Measurements from ENCODE around the gene ENC1.

Gene ENC1

GRCh38 chr5:74657165-74657564, 16.6 kb upstream of the ENC1 start:
- DNase-seq (ENCODE audit: low read depth) = no peak

GRCh38 chr5:74655716-74656115, 15.2 kb upstream of the ENC1 start:
- DNase-seq (ENCODE audit: low read depth) = no peak

GRCh38 chr5:74655206-74655605, 14.7 kb upstream of the ENC1 start:
- DNase-seq (ENCODE audit: low read depth) = no peak

DNA sequence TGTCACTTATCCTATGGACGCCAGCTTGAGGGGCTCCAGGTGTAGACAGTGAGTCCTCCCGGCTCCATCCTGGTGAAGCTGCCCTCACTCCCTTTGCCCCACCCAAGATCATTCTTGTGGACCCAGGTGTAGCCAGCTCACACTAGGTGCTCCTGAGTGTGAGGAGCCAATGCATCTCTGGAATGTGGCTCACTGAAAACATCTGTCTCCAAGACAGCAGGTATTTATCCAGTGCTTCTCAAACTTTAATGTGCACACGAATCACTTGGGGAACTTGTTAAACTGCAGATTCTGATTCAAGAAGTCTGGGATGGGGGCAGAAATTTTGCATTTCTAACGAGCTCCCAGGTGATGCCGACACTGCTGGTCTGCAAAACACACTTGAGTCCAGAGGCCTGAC, 13.5 kb upstream of the ENC1 start:
- DNase-seq (ENCODE audit: low read depth) = no peak

DNA sequence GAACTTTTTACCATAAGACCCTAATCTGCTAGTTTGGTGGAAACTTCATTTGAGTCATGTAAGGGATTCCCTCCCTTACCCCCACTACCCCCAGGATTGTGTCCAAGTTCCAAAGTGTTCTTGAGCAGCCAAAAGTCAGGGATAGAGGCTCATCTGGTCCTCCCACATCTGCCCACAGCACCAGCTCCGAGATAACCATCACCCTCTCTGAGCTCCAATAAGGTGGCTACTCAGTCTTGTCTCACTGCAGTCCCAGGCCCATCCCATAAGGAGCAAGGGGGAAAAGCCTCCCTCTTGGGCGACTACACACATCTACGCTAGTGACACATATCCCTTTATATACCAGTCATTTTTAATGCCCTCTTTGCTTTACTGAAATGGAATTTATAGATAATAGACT, 12.0 kb upstream of the ENC1 start:
- DNase-seq (ENCODE audit: low read depth) = no peak

DNA sequence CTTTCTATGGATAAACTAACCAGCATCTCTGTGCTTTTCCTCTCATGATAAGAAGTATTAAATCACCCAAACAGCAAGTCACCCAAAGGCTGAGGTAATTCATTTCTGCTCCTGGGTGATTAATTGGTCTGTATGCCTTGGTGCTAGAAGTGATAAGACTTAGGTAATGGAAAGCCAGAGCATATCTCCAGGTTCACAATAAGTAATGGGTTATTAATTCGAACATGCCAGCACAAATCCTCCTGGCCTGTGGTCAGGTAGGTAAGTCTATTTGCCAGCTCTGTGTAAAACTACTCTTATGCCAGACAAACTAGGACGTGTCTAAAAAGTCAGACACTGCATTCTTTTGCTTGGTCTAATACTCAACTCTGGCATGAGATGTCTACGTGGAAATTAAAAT, 11.2 kb upstream of the ENC1 start:
- DNase-seq (ENCODE audit: low read depth) = no peak

DNA sequence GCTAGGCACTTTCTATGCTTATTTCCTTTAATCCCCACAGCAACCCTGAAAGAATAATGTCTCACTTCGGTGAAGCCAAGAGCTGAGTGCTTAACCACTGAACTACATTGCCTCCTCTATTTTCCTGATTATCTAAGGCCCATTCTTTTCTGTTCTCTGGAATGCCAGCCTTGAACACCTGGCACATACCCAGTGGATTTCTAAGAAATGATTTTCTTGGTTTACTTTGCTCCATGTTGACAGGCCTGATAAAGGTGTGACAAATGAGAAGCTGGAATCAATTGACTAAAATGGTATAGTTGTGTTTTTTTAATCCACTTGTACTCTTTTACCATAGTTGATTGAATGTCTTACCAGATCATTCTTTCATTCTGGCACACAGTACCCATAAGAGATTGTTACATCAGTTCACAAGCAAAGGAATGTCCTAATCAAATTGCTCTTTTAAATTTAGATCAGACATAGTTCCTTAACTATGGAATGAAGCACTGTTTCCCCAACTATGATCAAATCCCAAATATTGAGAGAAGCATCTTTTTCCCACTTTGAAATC, 9.0 kb upstream of the ENC1 start:
- DNase-seq (ENCODE audit: low read depth) = no peak

DNA sequence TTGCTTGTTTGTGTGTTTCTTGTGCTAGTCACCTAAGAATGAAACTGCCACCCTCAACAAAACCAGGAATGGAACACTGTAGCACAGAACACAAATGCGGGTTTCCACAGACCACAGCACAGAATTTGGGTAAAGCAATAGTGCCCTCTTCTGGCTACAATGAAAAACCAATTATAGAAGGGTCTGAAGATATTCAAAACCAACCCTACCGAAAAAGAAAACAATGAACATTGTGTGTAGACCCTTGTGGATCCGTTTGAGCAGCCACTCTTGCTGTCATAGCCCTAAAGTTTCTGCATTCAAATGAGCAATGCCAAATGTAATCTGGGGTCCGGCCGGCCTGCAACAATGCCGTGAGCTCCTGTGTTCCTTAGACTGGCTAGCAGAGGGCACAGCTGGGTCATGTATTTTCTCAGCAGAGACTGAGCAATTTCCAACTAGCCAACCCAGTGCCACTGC, 8.3 kb upstream of the ENC1 start:
- DNase-seq (ENCODE audit: low read depth) = peak; percentile 22

DNA sequence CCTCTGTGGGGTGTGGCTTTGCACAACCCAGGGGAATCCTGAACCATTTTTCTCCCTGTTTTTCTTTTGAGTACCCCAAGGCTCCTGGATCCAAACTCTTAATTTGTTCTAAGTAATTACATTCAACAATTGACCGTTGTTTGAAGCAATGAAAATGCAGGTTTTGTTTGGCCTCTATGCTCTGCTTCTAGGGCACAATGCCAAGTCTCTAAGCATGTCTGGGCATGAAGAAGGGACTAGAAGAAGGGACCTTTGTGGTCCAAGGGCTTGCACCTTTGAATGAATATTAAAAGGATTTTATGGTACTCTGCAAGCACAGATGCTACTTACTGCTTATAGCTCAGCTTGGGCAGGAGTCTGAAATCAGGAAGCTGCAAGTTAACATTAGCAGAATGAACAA, 6.6 kb upstream of the ENC1 start:
- no peak for DNase-seq (ENCODE audit: low read depth)

DNA sequence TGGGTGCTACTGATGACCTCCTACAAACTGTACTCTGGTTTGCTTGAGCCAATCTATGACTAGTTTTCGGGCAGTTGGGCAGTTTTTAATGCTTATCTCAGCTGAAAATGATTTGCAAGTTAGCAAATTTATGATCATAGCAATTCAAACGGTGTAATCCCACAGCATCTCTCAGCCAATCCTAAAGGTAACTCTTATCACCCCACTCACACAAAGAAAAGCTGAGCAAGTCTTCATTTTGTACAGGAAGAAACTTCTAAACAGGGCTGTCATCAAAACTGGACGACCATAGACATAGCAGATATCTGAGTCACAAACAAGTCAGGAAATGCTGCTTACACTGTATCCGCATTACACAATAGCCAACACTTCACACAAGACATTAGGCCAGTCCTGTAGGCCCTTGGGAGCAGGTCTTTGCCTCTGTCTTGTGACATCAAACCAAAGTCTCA, 2.6 kb upstream of the ENC1 start:
- DNase-seq (ENCODE audit: low read depth) = no peak

DNA sequence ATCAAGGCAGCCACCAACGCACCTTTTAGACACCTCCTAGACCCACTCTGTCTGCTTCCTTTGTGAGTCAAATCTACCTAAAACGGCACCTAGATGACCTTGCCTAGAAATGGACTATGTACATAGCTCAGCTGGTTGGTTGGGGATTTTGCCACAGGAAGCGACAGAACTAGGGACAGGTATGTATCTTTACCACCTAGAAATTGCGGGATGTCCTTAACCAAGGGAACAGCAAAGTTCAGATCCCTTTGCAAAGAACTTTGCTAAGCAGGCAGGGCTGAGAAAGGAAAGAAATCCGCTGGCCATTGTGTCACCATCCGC, 2.0 kb upstream of the ENC1 start:
- DNase-seq (ENCODE audit: low read depth) = no peak

- DNase-seq (ENCODE audit: low read depth) = no peak
Measured at GRCh38 chr5:74641735-74642542, 1.4 kb upstream of the ENC1 start.

GRCh38 chr5:74640954-74641734, 616 bp upstream of the ENC1 start:
- DNase-seq (ENCODE audit: low read depth) = peak; percentile 72

DNA sequence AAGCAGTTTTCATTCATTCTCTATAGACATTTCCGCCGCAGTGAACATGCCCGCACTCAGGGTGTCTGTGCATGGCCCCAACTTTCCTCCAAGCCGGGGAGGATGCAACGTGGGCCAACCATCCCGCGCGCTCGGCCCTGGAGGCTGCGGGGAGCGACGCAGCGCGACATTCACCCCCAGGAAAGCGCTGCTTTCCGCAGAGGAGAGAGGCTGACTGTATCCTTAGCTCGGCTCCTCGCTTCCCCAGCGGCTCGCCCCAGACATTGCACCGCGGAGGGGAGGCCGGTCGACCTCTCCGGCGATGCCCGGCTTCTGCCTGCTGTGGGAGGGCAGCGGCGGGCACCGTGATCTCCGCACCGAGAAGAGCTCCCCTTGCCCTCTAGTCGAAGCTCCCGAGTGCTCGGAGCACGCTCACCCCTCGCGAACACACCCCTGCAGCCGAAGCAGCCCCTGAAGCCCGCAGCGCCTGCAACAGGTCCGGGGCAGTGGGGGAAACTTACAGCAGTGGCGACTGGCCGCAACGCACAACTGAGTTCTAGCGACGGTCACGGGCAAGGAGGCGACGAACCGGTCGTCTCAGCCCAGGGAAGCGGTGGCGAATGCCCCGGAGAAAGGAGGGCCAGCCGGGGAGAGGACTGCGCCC, 600 bp downstream of the ENC1 start:
- no peak for DNase-seq (ENCODE audit: low read depth)

- no peak for DNase-seq (ENCODE audit: low read depth)
Measured at GRCh38 chr5:74638970-74639806, 1.3 kb downstream of the ENC1 start.

DNA sequence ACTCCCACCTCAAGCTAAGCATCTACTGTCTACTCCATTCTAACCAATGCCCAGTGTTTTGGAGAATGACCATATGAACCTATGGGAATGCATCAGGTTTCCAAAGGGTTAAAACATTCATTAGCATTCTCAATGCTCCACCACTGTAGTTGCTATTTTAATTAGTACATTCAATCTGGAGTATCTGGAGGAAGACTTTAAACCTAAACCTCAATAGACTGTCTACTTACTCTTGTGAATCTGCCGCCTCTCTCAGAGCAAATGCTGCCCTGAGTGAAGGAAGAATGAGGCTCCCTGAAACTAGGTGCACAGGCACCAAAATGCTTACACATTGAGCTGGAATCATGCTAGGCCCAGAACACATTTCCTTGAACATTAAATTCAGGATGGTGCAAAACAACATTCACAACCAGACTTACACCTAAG, 2.0 kb downstream of the ENC1 start:
- no peak for DNase-seq (ENCODE audit: low read depth)

DNA sequence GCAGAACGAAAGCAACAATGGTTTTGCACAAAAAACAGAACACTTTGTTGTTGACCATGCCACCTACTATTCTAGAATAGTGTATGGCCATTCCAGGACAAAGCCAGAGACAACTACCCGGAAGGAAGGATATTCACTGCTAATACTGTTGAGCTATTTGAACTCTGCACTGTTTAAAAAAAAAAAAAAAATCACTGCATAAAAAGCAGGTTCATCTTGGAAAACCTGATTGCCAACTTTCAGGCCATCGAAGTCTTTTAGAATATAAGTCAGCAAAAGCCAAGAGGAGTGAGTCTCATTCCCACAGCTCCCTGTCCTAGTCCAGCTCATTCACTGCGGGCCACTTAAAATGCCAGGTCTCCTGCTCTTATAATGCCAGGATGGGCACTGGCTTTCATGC, 4.0 kb downstream of the ENC1 start:
- DNase-seq (ENCODE audit: low read depth) = no peak

DNA sequence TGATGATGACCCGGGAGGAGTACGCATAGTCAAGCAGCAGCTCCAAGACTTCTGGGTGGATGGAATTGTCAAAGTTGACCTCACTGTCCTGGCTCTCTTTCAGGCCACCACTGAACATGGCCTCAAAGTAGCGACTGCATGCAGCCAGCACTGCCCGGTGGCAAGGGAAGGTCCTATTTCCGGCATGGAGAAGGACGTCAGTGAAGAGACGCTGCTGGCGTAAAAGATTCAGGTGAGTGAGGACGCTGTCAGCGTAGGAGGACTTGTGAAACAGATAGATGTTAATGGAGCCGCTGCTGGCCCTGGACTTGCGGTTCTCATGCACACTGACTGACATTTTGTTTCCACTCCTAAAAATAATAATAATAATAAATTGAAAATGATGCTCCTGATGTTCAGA, 4.4 kb downstream of the ENC1 start:
- DNase-seq (ENCODE audit: low read depth) = no peak

- no peak for DNase-seq (ENCODE audit: low read depth)
Measured at GRCh38 chr5:74634611-74635286, 5.8 kb downstream of the ENC1 start.

- DNase-seq (ENCODE audit: low read depth) = no peak
Measured at GRCh38 chr5:74633695-74634094, 6.8 kb downstream of the ENC1 start.

- DNase-seq (ENCODE audit: low read depth) = no peak
Measured at GRCh38 chr5:74632947-74633356, 7.6 kb downstream of the ENC1 start.

Measured in HS-27A (cell line).